Naive thymus-derived CD8-positive, alpha-beta T cell (primary cell): Measurements from ENCODE around the gene AHCYL1. TPM values are rescaled to one million over a fixed set of nuclear protein-coding genes. Genes with fewer than 3 reads are reported as not detected.

Experiments used
- ATAC-seq, 2 donors: fragments of 150-1000 bp; cut with Tn5 transposase in 1 of 2; sonication (Bioruptor Pico), chemical (Tn5 transposase) in 1 of 2; 1 replicate in 1 of 2; 2 replicates in 1 of 2; pipeline ENCODE4 v1.10.0; 2021; ENCODE audit warnings: mild to moderate bottlenecking in 2 of 2, moderate library complexity in 2 of 2
- POLR2A ChIA-PET: fragments of 350-600 bp; sonication (Branson Sonifier 250); formaldehyde crosslinking; loops from one replicate; lab custom pipeline; 2021; ENCODE audit warnings: antibody characterized with exemption; lab: Charles Lee
- DNase-seq, 10 donors: peaks; one replicate each; pipeline versions ENCODE4 v3.0.0 to v3.0.0-alpha.2; 2020 to 2022
- H3K27ac Mint-ChIP-seq, 10 donors: one replicate each; pipeline ENCODE4 v1.8.0; 2020 to 2022; ENCODE audit warnings: mild to moderate bottlenecking in 10 of 10, mixed read lengths in 10 of 10, moderate library complexity in 4 of 10, inconsistent platforms in 1 of 10
- H3K27me3 Mint-ChIP-seq, 5 donors: one replicate each; pipeline ENCODE4 v1.8.0; 2021 to 2022; ENCODE audit warnings: mixed read lengths in 5 of 5
- H3K36me3 Mint-ChIP-seq, 3 donors: one replicate each; pipeline ENCODE4 v1.8.0; 2020 to 2022; ENCODE audit warnings: mixed read lengths in 3 of 3, mild to moderate bottlenecking in 2 of 3, inconsistent platforms in 1 of 3
- H3K4me1 Mint-ChIP-seq, 4 donors: one replicate each; pipeline ENCODE4 v1.8.0; 2021 to 2022; ENCODE audit warnings: mixed read lengths in 4 of 4
- H3K4me3 Mint-ChIP-seq, 10 donors: one replicate each; pipeline ENCODE4 v1.8.0; 2020 to 2022; ENCODE audit warnings: mild to moderate bottlenecking in 10 of 10, mixed read lengths in 10 of 10, moderate library complexity in 6 of 10, inconsistent platforms in 1 of 10
- H3K9me3 Mint-ChIP-seq, 9 donors: one replicate each; pipeline ENCODE4 v1.8.0; 2020 to 2022; ENCODE audit warnings: mixed read lengths in 9 of 9, mild to moderate bottlenecking in 3 of 9, inconsistent platforms in 1 of 9, moderate library complexity in 1 of 9
- polyA plus RNA-seq, 3 donors: library from polyadenylated mRNA; unstranded; fragments of 300-500 nt; fragmentation: Illumina TruSeq; gene quantifications; one replicate each; pipeline ENCODE4 v1.2.3, GENCODE V29; 2021
- total RNA-seq, 8 experiments: library from RNA in 2 of 8; stranded (reverse) in 2 of 8; gene quantifications; one replicate each; pipeline ENCODE4 v1.2.3 and lab custom pipeline; 2021 to 2026

The AHCYL1 gene
- total and polyA plus RNA-seq, 5 experiments from 2014 or later: 36.8 to 38.6 (median 38.1) TPM

DNA sequence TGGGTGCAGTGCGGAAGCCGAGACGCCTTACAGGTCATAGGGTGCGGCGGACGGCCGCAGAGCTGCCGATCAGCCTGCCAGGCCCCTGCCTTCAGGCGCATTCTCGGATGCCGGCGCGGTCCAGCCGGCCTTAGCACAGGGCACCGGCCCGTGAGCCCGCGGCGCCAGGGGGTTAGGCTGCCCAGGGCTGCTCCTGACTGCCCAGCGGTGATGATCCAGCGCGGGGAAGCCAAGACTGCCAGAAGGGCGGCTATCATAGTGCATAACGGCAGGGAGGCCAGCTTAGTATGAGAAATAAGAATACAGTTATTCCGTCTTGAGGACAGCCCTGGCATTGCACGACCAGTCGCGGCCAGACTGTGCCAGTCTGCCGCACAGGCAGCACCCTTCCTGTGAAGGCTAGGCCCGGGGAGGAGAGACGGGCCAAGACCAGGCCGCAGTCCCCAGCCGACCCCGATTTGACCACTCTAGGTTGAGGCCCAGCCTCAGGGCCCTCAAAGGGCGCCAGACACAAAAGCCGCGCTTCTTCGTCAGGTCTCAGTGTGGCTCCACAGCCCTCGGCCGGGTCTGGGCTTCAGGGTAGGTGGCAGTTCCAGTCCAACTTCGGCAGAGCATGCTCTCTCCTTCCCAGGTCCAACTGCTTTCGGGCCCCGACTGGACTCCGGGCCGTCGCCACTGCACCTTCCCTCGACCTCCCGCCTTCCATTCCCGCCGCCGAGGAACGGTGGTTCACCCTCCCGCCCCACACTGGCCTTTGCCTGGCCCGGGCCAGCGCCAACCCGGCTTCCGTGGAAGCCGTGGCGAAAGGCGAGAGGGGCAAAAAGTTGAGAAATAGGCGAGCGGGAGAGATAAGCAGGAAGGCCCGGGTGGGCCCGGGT lies 85.1 kb downstream of the AHCYL1 start:
- H3K27ac Mint-ChIP-seq: no peak overlapping the region
- H3K4me3 Mint-ChIP-seq: peak overlapping the region in 9 of 10 donors; percentile 26 to 84 (median 61)
- peaks cover 11 to 26% (median 21%) of the 10 kb centered on the region in 4 donors for H3K4me1 Mint-ChIP-seq
- no peaks in the 10 kb centered on the region for H3K9me3 Mint-ChIP-seq
- ATAC-seq (peak; percentile 41 to 44), DNase-seq (no peak)
- POLR2A ChIA-PET: interaction anchor here (0.7 kb wide), 1 partner anchor 550 kb away, joined by 3 read pairs; no protein-coding TSS in a partner anchor
- H3K27me3 Mint-ChIP-seq: peaks cover 31 to 78% (median 44%) of the 10 kb centered on the region in 5 donors
- H3K36me3 Mint-ChIP-seq: no peaks in the 10 kb centered on the region

DNA sequence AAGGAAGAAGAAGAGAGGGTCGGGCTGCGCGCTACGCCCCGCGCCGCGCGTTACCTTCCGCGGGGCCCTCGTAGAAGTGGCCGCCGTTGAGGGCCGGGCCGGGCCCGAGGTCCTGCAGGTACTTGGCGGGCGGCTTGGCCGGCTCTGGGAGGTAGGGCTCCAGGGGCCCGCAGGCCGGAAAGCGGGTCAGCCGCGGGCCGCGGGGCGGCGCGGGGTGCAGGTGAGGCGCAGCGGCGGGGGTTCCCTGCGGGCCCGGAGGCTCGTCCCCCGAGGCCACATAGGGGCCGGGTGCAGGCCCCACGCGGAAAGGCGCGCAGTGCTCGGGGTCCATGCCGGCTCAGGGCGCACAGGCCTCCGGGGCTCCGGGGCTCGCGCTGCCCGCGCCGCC lies 85.7 kb downstream of the AHCYL1 start:
- peak overlapping the region in 5 of 10 donors; percentile 48 to 84 (median 67) for H3K4me3 Mint-ChIP-seq
- H3K9me3 Mint-ChIP-seq: no peaks in the 10 kb centered on the region
- H3K4me1 Mint-ChIP-seq: peaks cover 10 to 26% (median 21%) of the 10 kb centered on the region in 4 donors
- H3K36me3 Mint-ChIP-seq: no peaks in the 10 kb centered on the region
- no peak overlapping the region for H3K27ac Mint-ChIP-seq
- peak; percentile 9 to 29 for ATAC-seq
- POLR2A ChIA-PET: interaction anchor here (0.7 kb wide), 1 partner anchor 550 kb away, joined by 3 read pairs; no protein-coding TSS in a partner anchor
- peaks cover 31 to 83% (median 44%) of the 10 kb centered on the region in 5 donors for H3K27me3 Mint-ChIP-seq
- no peak for DNase-seq

DNA sequence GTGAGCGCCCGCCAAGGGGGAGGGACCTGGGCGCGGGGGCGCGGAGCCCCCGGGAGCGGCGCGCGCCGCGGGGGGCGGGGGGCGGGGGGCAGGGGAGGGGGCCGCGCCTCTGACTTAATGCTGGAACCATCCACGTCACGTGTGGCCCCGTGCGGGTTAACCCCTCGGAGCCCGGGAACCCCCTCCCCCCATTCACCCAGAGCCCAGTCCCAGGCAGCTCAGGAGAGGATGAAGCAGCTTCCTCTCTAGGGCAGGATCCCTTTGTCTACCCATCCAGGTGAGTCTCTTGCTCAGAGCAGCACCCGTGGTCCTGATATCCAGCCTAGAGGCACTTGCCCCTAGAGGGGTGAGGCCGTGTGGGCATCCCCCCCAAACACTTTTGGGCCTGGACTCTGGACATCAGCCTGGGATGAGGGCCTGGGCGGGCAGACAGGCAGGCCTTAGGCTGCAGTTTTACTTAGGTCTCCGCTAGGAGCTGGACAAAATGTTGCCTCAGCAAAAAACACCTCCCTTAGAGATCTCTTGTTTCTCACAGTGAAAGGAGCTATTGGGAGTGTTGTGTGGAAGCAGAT lies 86.2 kb downstream of the AHCYL1 start, which contains the start of gene ALX3:
TSS of gene ALX3 (minus strand) at position 2 of the 572 bp plus-strand sequence. CDS start 60 bp downstream, outside the sequence.
- no peak for DNase-seq
- ATAC-seq: no peak
- no peaks in the 10 kb centered on the region for H3K9me3 Mint-ChIP-seq
- no peaks in the 10 kb centered on the region for H3K36me3 Mint-ChIP-seq
- POLR2A ChIA-PET: no interaction called here
- peaks cover 10 to 26% (median 21%) of the 10 kb centered on the region in 4 donors for H3K4me1 Mint-ChIP-seq
- peaks cover 31 to 88% (median 46%) of the 10 kb centered on the region in 5 donors for H3K27me3 Mint-ChIP-seq
- H3K27ac Mint-ChIP-seq: peak within 1 kb of the TSS in 1 of 10 donors; percentile 9
- H3K4me3 Mint-ChIP-seq: peak within 1 kb of the TSS in 9 of 10 donors; percentile 26 to 84 (median 61)

Other genes with a start within 250 kb of the AHCYL1 start
- gene GSTM3, start 243.7 kb upstream of the AHCYL1 start, total RNA-seq: 10 to 100 TPM; 10.7 to 13.2 TPM
- 10 to 100 TPM; 60.0 to 96.3 (median 62.1) TPM for gene GSTM3, start 243.7 kb upstream of the AHCYL1 start, polyA plus RNA-seq
- not detected for gene EPS8L3, start 220.8 kb upstream of the AHCYL1 start, total RNA-seq
- not detected for gene EPS8L3, start 220.8 kb upstream of the AHCYL1 start, polyA plus RNA-seq
- under 1 TPM; 0.27 to 0.44 TPM for gene CSF1, start 73.9 kb upstream of the AHCYL1 start, total RNA-seq
- 1 to 10 TPM in 2 of 3 donors, under 1 TPM in 1; 0.68 to 1.6 (median 1.1) TPM for gene CSF1, start 73.9 kb upstream of the AHCYL1 start, polyA plus RNA-seq
- 10 to 100 TPM; 75.7 to 86.5 TPM for gene STRIP1, start 49.9 kb downstream of the AHCYL1 start, total RNA-seq
- 10 to 100 TPM; 17.8 to 26.8 (median 18.7) TPM for gene STRIP1, start 49.9 kb downstream of the AHCYL1 start, polyA plus RNA-seq
- not detected for gene ALX3, start 85.9 kb downstream of the AHCYL1 start, total RNA-seq
- gene ALX3, start 85.9 kb downstream of the AHCYL1 start, polyA plus RNA-seq: not detected
- gene UBL4B, start 127.7 kb downstream of the AHCYL1 start, total RNA-seq: not detected
- not detected for gene UBL4B, start 127.7 kb downstream of the AHCYL1 start, polyA plus RNA-seq
- gene SLC6A17, start 165.7 kb downstream of the AHCYL1 start, total RNA-seq: not detected
- not detected for gene SLC6A17, start 165.7 kb downstream of the AHCYL1 start, polyA plus RNA-seq
- 10 to 100 TPM; 11.9 to 12.7 TPM for gene KCNC4, start 225.5 kb downstream of the AHCYL1 start, total RNA-seq
- gene KCNC4, start 225.5 kb downstream of the AHCYL1 start, polyA plus RNA-seq: 1 to 10 TPM in 2 of 3 donors, under 1 TPM in 1; 0.90 to 3.1 (median 1.9) TPM